ENCODE results near the gene CDKL5. TPM values are rescaled to one million over a fixed set of nuclear protein-coding genes. Genes with fewer than 3 reads are reported as not detected.

Gene CDKL5
- total RNA-seq: 1 to 10 TPM in 1 of 2 experiments, under 1 TPM in 1; 0.83 to 1.0 TPM

DNA sequence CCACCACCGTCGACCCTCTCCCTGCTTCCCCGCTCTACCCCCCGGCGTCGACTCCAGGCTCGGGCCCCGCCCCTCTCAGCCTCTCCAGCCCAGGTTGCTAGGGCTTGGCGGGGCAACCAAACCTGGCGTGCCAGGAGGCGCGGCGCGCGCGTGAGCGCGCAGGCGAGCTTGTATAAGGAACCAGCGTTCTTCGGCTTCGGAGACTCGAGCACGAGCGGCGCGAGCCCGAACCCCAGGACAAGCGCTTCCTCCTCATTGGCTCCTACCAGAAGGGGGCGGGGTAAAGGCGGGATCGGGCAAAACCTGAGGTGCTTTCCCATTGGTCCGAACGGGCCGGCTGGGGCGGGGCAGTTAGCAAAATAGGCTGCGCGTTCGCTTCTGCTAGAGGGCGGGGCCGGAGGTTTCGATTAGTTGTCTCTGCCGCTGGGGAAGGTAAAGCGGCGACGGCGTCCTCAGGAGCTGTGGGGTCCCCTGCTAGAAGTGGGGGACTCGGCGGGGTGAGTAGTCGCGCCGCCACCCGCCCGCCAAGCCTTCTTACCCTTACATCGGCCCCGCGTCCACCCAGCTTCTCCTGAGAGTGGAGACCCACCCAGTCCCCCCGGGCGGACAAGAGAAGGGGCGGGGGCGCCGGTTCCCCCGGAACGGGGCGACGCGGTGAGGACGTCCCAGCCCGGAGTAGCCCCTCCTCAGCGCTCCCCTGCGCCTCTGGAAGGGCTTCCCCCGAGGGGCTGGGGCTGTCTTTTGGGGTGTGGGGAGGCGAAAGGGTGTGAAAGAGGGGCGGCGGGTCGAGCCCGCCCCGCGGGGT is at the start of gene CDKL5:
TSS of gene CDKL5 (plus strand) at position 410 of the 805 bp plus-strand sequence. CDS start 81,489 bp downstream, outside the sequence.
- H3K9me3 Mint-ChIP-seq (ENCODE audit: insufficient read depth): no peaks in the 10 kb centered on the region
- ATAC-seq: peak; percentile 95
- no peaks in the 10 kb centered on the region for H3K36me3 Mint-ChIP-seq (ENCODE audit: low read depth)
- peak within 1 kb of the TSS; percentile 81 for H3K4me3 Mint-ChIP-seq
- peaks cover 11% of the 10 kb centered on the region for H3K4me1 Mint-ChIP-seq (ENCODE audit: low read depth)
- ChIA-PET CTCF (interaction anchor here (1.2 kb wide), 1 partner anchor 461 kb away, joined by 6 read pairs; no protein-coding TSS in a partner anchor), POLR2A (no interaction called here)
- H3K27me3 Mint-ChIP-seq (ENCODE audit: low read depth): peaks cover 8% of the 10 kb centered on the region
- H3K27ac Mint-ChIP-seq: peak within 1 kb of the TSS; percentile 52
- peak; percentile 97 for DNase-seq

DNA sequence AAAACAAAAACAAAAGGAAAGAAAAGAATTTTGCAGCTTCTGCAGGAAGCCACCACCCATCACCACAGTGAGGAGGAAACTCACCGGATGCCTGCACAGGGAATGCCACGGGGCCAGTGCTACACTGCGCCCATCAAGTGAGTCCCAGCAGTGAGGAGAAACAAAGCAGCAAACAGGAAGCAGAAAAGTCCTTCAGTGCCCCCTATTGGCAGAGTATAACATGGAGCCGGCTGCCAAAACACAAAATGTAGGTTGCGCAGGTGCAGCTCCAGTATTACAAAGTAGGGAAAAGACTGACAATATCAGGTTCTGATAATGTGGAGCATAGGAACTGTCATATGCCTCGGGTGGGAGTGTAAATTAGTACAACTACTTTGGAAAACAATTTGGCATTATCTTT is 47.6 kb upstream of the CDKL5 start:
- ChIA-PET CTCF (interaction anchor here (1.0 to 2.4 kb wide), 3 partner anchors 432 to 633 kb away, joined by 3 to 14 read pairs (median 4); no protein-coding TSS in a partner anchor), POLR2A (no interaction called here)
- H3K27ac Mint-ChIP-seq: no peak overlapping the region
- ATAC-seq: no peak
- H3K9me3 Mint-ChIP-seq (ENCODE audit: insufficient read depth): no peaks in the 10 kb centered on the region
- H3K4me1 Mint-ChIP-seq (ENCODE audit: low read depth): peaks cover 4% of the 10 kb centered on the region
- peak; percentile 39 for DNase-seq
- H3K36me3 Mint-ChIP-seq (ENCODE audit: low read depth): no peaks in the 10 kb centered on the region
- no peak overlapping the region for H3K4me3 Mint-ChIP-seq
- H3K27me3 Mint-ChIP-seq (ENCODE audit: low read depth): peaks cover 3% of the 10 kb centered on the region

DNA sequence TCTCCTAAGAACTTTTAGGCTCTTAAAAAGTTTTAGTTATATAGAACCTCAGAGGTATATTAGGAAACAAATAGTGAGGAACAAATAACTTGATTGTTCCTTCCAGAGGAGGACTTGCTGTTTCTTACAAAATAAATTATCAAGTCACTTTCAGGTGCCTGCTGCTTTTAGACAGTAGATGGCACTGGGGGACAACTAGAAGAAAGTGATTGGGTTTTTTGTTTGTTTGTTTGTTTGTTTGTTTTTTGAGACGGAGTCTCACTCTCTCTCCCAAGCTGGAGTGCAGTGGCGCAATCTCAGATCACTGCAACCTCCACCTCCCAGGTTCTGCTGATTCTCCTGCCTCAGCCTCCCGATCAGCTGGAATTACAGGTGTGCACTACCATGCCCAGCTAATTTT is 35.4 kb upstream of the CDKL5 start:
- ChIA-PET CTCF (interaction anchor here (2.2 kb wide), 1 partner anchor 944 kb away, joined by 7 read pairs; no protein-coding TSS in a partner anchor), POLR2A (no interaction called here)
- Mint-ChIP-seq H3K4me3 (no peak overlapping the region), H3K36me3 (ENCODE audit: low read depth) (no peaks in the 10 kb centered on the region), H3K27ac (no peak overlapping the region), H3K4me1 (ENCODE audit: low read depth) (no peaks in the 10 kb centered on the region), H3K9me3 (ENCODE audit: insufficient read depth) (no peaks in the 10 kb centered on the region), H3K27me3 (ENCODE audit: low read depth) (no peaks in the 10 kb centered on the region)
- ATAC-seq: no peak
- no peak for DNase-seq

DNA sequence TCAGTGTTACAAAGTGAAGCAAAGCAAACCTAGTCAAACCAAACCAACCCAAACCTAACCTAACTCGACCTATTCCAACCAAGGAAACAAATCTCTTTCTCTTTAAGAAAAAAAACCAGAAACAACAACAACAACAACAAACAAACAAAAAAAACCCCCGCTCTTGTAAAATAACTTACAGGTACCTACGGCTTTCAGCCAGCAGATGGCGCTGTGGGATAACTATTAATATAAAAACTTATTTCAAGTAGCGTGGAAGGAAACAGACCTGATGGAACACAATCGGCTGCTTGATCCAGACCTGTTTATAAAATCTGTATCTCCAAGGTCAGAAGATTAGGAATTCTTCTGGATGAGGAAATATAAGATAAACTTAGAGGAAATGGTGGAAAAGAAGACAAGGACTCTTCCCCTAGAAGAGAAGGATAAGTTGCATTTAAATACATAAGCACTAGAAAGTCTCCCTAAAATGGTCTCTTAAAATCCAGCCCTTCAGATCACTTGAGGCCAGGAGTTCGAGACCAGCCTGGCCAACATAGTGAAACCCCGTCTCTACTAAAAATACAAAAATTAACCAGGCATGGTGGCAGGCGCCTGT is 34.4 kb upstream of the CDKL5 start:
- no peaks in the 10 kb centered on the region for H3K9me3 Mint-ChIP-seq (ENCODE audit: insufficient read depth)
- CTCF ChIA-PET: interaction anchor here (2.2 kb wide), 1 partner anchor 942 kb away, joined by 7 read pairs; no protein-coding TSS in a partner anchor
- ATAC-seq: no peak
- peak; percentile 68 for DNase-seq
- H3K27me3 Mint-ChIP-seq (ENCODE audit: low read depth): no peaks in the 10 kb centered on the region
- H3K27ac Mint-ChIP-seq: no peak overlapping the region
- no peaks in the 10 kb centered on the region for H3K4me1 Mint-ChIP-seq (ENCODE audit: low read depth)
- POLR2A ChIA-PET: no interaction called here
- H3K4me3 Mint-ChIP-seq: no peak overlapping the region
- no peaks in the 10 kb centered on the region for H3K36me3 Mint-ChIP-seq (ENCODE audit: low read depth)

DNA sequence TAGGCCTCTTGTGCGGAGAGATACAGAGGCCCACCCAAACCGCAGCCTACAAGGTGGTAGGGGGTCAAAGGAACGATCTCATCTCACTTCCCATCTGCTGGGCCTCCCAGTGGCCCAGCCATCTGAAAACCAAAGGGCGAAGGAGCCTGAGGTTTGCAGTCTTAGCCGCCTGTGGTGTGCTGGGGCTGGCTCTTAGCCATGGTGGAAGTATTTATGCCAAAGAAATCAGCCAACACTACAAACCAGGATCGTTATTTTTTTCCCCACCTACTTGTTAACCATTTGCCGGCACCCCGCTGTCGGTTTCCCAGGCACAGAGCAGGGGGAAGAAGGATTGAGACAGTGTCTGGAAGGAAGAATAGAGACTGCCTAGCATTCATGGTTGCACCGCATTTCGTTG is 30.9 kb upstream of the CDKL5 start:
- ChIA-PET CTCF (no interaction called here), POLR2A (no interaction called here)
- ATAC-seq: no peak
- Mint-ChIP-seq H3K27ac (no peak overlapping the region), H3K36me3 (ENCODE audit: low read depth) (no peaks in the 10 kb centered on the region), H3K4me3 (no peak overlapping the region), H3K9me3 (ENCODE audit: insufficient read depth) (no peaks in the 10 kb centered on the region), H3K4me1 (ENCODE audit: low read depth) (no peaks in the 10 kb centered on the region), H3K27me3 (ENCODE audit: low read depth) (no peaks in the 10 kb centered on the region)
- no peak for DNase-seq

DNA sequence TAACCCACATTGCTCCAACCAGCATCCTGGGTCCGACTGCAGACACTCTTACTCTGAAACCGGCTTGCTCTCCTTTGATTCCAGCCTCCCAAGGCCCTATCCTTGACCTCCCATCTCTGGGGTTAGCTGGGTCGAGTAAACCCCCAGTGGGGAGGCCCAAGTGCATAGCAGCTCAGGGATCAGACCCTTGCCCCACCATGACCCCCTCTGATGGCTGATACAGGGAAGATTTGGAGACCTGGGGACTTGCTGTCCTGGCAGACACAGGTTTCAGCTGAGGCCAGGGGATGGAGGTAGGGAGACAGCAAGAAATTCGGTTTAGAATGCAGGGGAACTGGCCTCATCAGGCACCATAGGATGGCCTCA is 23.6 kb upstream of the CDKL5 start:
- no peak for ATAC-seq
- Mint-ChIP-seq H3K36me3 (ENCODE audit: low read depth) (no peaks in the 10 kb centered on the region), H3K4me1 (ENCODE audit: low read depth) (no peaks in the 10 kb centered on the region), H3K27ac (no peak overlapping the region), H3K4me3 (no peak overlapping the region), H3K27me3 (ENCODE audit: low read depth) (no peaks in the 10 kb centered on the region), H3K9me3 (ENCODE audit: insufficient read depth) (no peaks in the 10 kb centered on the region)
- no peak for DNase-seq
- ChIA-PET CTCF (no interaction called here), POLR2A (no interaction called here)

DNA sequence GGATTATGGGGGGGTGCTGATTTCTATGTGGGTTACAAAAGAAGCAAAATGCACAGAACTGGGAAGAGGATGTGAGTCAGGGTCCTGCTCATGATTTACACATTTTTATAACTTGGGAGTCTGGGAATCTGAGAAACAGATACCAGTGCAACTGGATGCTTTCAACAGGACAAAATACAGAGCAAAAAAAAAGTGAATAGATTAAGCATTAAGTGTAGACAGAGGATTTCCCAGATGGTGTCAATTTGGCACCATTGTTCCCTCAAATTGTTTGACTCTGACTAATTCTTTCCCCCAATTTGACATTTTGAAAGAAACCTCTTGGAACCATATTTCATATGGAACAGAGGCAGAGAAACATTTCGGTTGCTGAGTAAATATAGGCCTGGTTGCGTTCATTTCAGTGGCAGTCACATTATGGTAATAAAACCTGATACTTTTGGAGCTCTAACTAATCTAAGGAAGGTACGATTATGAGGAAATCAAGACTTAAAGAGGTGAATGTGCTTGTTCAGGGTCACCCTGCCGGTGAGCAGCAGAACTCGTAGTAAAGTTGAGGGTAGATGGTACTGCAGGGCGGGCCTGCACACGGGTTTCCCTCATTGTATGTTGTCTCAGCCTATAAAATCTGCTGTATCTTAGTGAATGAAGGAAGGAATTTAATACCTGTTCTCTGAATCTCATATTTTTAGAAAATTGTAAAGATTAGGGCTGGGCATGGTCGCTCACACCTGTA is 18.7 kb upstream of the CDKL5 start:
- ChIA-PET CTCF (no interaction called here), POLR2A (no interaction called here)
- Mint-ChIP-seq H3K36me3 (ENCODE audit: low read depth) (no peaks in the 10 kb centered on the region), H3K4me3 (no peak overlapping the region), H3K27me3 (ENCODE audit: low read depth) (no peaks in the 10 kb centered on the region), H3K4me1 (ENCODE audit: low read depth) (no peaks in the 10 kb centered on the region), H3K9me3 (ENCODE audit: insufficient read depth) (no peaks in the 10 kb centered on the region), H3K27ac (no peak overlapping the region)
- DNase-seq (no peak), ATAC-seq (no peak)

DNA sequence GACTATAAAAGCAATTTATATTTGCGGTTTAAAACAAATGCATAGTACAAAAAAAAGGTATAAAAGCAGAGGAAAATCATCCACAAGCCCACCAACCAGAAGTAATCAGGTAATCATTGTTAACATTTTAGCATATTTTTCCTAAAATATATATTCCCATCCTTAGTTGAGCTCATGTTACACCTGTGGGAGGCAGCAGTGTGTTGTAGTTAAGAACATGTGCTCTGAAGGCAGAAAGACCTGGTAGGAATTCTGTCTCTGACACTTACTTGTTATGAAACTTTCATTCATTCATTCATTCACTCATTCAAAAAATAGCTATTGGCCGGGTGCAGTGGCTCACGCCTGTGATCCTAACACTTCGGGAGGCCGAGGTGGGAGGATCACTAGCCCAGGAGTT is 15.4 kb upstream of the CDKL5 start:
- CTCF ChIA-PET: no interaction called here
- Mint-ChIP-seq H3K4me1 (ENCODE audit: low read depth) (no peaks in the 10 kb centered on the region), H3K9me3 (ENCODE audit: insufficient read depth) (no peaks in the 10 kb centered on the region), H3K36me3 (ENCODE audit: low read depth) (no peaks in the 10 kb centered on the region), H3K27ac (no peak overlapping the region), H3K4me3 (no peak overlapping the region), H3K27me3 (ENCODE audit: low read depth) (no peaks in the 10 kb centered on the region)
- DNase-seq: no peak
- no peak for ATAC-seq
- POLR2A ChIA-PET: no interaction called here

DNA sequence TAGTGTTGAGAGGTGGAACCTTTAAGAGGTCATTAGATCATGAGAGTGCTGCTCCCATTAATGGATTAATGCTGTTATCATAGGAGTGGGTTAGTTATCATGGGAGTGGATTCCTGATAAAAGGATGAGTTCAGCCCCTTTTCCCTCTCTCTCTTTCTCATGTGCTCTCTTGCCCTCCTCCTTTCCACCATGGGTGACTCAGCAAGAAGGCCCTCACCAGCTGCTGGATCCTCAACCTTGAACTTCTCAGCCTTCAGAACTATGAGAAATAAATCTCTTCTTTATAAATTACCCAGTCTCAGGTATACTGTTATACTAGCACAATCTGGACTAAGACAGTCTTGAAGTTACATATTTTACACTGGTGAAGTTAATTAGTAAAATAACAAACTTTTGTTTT is 10.0 kb upstream of the CDKL5 start:
- no peaks in the 10 kb centered on the region for H3K9me3 Mint-ChIP-seq (ENCODE audit: insufficient read depth)
- DNase-seq (no peak), ATAC-seq (no peak)
- H3K36me3 Mint-ChIP-seq (ENCODE audit: low read depth): no peaks in the 10 kb centered on the region
- H3K27ac Mint-ChIP-seq: no peak overlapping the region
- H3K4me1 Mint-ChIP-seq (ENCODE audit: low read depth): no peaks in the 10 kb centered on the region
- ChIA-PET CTCF (no interaction called here), POLR2A (no interaction called here)
- peaks cover 2% of the 10 kb centered on the region for H3K27me3 Mint-ChIP-seq (ENCODE audit: low read depth)
- no peak overlapping the region for H3K4me3 Mint-ChIP-seq

DNA sequence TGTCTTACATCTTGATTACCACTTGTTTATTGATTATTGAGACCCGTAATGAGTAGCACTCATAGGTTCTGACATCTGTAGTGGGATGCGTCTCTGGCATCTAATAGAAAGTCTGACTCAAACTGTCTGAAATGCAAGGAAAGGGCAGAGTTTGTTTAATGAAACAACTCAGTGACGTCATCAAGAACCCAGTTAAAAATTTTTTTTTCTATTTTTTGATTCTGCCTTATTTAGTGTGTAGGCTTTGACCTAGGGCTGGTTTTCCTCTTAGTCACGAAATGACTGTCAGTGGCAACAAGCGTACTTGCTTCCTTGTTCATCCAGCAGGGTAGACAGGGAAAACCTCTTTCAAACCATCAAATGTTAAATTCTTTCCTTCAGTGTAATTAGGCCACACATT is 3.1 kb upstream of the CDKL5 start:
- no peak for ATAC-seq
- POLR2A ChIA-PET: no interaction called here
- Mint-ChIP-seq H3K27ac (no peak overlapping the region), H3K4me3 (no peak overlapping the region), H3K9me3 (ENCODE audit: insufficient read depth) (no peaks in the 10 kb centered on the region), H3K4me1 (ENCODE audit: low read depth) (peaks cover 11% of the 10 kb centered on the region), H3K27me3 (ENCODE audit: low read depth) (peaks cover 7% of the 10 kb centered on the region), H3K36me3 (ENCODE audit: low read depth) (no peaks in the 10 kb centered on the region)
- no peak for DNase-seq
- CTCF ChIA-PET: no interaction called here

DNA sequence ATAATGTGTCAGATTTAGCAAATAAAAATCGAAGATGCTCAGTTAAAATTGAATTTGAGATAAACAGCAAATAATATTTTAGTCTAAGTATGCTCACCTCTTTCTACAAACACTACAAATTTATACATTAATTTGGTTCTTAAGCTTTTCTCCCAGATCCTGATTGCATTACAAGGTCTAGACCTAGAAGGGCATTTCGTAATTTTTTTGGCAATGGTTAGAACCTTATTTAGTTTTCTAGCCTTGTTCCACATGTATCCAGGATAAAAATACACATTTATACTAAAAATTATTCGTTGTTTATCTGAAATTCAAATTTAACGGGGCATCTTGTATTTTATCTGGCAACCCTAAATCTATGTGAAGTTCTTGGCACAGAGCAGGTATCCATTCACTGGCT is 2.5 kb upstream of the CDKL5 start:
- no peak for DNase-seq
- CTCF ChIA-PET: no interaction called here
- POLR2A ChIA-PET: no interaction called here
- Mint-ChIP-seq H3K9me3 (ENCODE audit: insufficient read depth) (no peaks in the 10 kb centered on the region), H3K27ac (no peak overlapping the region), H3K4me1 (ENCODE audit: low read depth) (peaks cover 11% of the 10 kb centered on the region), H3K4me3 (no peak overlapping the region), H3K27me3 (ENCODE audit: low read depth) (peaks cover 7% of the 10 kb centered on the region), H3K36me3 (ENCODE audit: low read depth) (no peaks in the 10 kb centered on the region)
- ATAC-seq: no peak

Measured in activated CD8-positive, alpha-beta T cell treated with anti-CD3 and anti-CD28 coated beads, Interleukin-2, amount 10 ng/mL, durations not matched to agents 7 days and 5 days (primary cell).